OCI-LY1 (cell line): ENCODE results near the gene ACSL1.

ENCODE experiments used
- H2AFZ ChIP-seq: fragments of 200-600 bp; sonication (generic), shearing (Covaris generic); 2 replicates; pipeline ENCODE4 v1.6.0; 2014; ENCODE audit warnings: antibody characterized with exemption, mild to moderate bottlenecking, low read length
- H3F3A ChIP-seq: fragments of 200-600 bp; sonication (generic), shearing (Covaris generic); 2 replicates; pipeline ENCODE4 v1.6.0; 2014; ENCODE audit warnings: mild to moderate bottlenecking, antibody characterized with exemption, low read length, moderate library complexity; ENCODE audit not compliant: insufficient read depth
- H3K27ac ChIP-seq: fragments of 200-600 bp; sonication (generic); 2 replicates; pipeline ENCODE4 v1.5.1; 2014; ENCODE audit warnings: low read length, mixed run types, mild to moderate bottlenecking, low read depth; ENCODE audit not compliant: poor library complexity, severe bottlenecking
- H3K27me3 ChIP-seq: fragments of 200-600 bp; sonication (generic); 2 replicates; pipeline ENCODE4 v1.6.0; 2014; ENCODE audit warnings: antibody characterized with exemption, mild to moderate bottlenecking, low read length, moderate library complexity; ENCODE audit not compliant: insufficient read depth
- H3K36me3 ChIP-seq: fragments of 200-600 bp; sonication (generic); 2 replicates; pipeline ENCODE4 v1.6.1; 2014; ENCODE audit warnings: mild to moderate bottlenecking, antibody characterized with exemption, low read length, moderate library complexity, mixed read lengths; ENCODE audit not compliant: insufficient read depth
- H3K4me1 ChIP-seq: fragments of 200-600 bp; sonication (generic); 2 replicates; pipeline ENCODE4 v1.5.1; 2014; ENCODE audit warnings: mild to moderate bottlenecking, low read length, moderate library complexity; ENCODE audit not compliant: insufficient read depth, severe bottlenecking
- H3K4me2 ChIP-seq: fragments of 200-600 bp; sonication (generic), shearing (Covaris generic); 2 replicates; pipeline ENCODE4 v1.6.1; 2014; ENCODE audit warnings: low read length
- H3K4me3 ChIP-seq: fragments of 200-600 bp; sonication (generic); 2 replicates; pipeline ENCODE4 v1.5.1; 2014; ENCODE audit warnings: low read length, low read depth, mild to moderate bottlenecking, mixed read lengths; ENCODE audit not compliant: poor library complexity, severe bottlenecking
- H3K79me2 ChIP-seq: fragments of 200-600 bp; shearing (Covaris generic); 2 replicates; pipeline ENCODE4 v1.6.1; 2016; ENCODE audit warnings: mixed run types, low read length, mixed read lengths; ENCODE audit not compliant: insufficient read depth
- H3K9ac ChIP-seq: fragments of 200-600 bp; sonication (generic), shearing (Covaris generic); 2 replicates; pipeline ENCODE4 v1.6.1; 2014; ENCODE audit warnings: mild to moderate bottlenecking, low read length, mixed read lengths
- H3K9me2 ChIP-seq: fragments of 200-600 bp; sonication (generic), shearing (Covaris generic); 2 replicates; pipeline ENCODE4 v1.6.1; 2014; ENCODE audit warnings: low read depth, mild to moderate bottlenecking, low read length, mixed read lengths
- H3K9me3 ChIP-seq: fragments of 200-600 bp; shearing (Covaris generic); 2 replicates; pipeline ENCODE4 v1.6.1; 2014; ENCODE audit warnings: low read length, mixed read lengths
- H4K20me1 ChIP-seq: fragments of 200-600 bp; sonication (generic), shearing (Covaris generic); 2 replicates; pipeline ENCODE4 v1.6.0; 2016; ENCODE audit warnings: mild to moderate bottlenecking, low read length; ENCODE audit not compliant: insufficient read depth
- CTCF ChIP-seq: fragments of 200-600 bp; sonication (generic), shearing (Covaris generic); IDR thresholded peaks from 2 replicates; pipeline ENCODE4 v1.5.1; 2017; ENCODE audit warnings: mild to moderate bottlenecking, antibody characterized with exemption, low read length, moderate library complexity, mixed read lengths
- EZH2 ChIP-seq: fragments of 200-600 bp; sonication (generic), shearing (Covaris generic); IDR thresholded peaks from 2 replicates; pipeline ENCODE4 v1.8.0; 2017; ENCODE audit warnings: borderline replicate concordance, mixed run types, mild to moderate bottlenecking, antibody characterized with exemption, low read length, moderate library complexity, mixed read lengths

ACSL1 gene

GRCh38 chr4:184774152-184774551, 51.6 kb downstream of the ACSL1 start:
- no peaks in the 10 kb centered on the region for H3F3A ChIP-seq
- H2AFZ ChIP-seq, result no peak overlapping the region
- H3K9ac ChIP-seq, result no peak overlapping the region
- H3K9me2 ChIP-seq, result no peaks in the 10 kb centered on the region
- H3K27ac ChIP-seq, result no peak overlapping the region
- H3K9me3 ChIP-seq, result no peaks in the 10 kb centered on the region
- no peaks in the 10 kb centered on the region for H4K20me1 ChIP-seq
- H3K36me3 ChIP-seq, result no peaks in the 10 kb centered on the region
- no peaks in the 10 kb centered on the region for H3K4me1 ChIP-seq
- no peak overlapping the region for H3K4me2 ChIP-seq
- no peaks in the 10 kb centered on the region for H3K79me2 ChIP-seq
- no peaks in the 10 kb centered on the region for H3K27me3 ChIP-seq
- no peak for TF ChIP-seq CTCF
- TF ChIP-seq EZH2, result no peak
- no peak overlapping the region for H3K4me3 ChIP-seq

GRCh38 chr4:184771416-184771815, 54.4 kb downstream of the ACSL1 start:
- Histone ChIP-seq H3K79me2 (no peaks in the 10 kb centered on the region), H3F3A (no peaks in the 10 kb centered on the region), H3K27ac (no peak overlapping the region), H3K9ac (no peak overlapping the region), H3K4me2 (no peak overlapping the region), H3K9me3 (no peaks in the 10 kb centered on the region), H3K4me3 (no peak overlapping the region), H3K36me3 (no peaks in the 10 kb centered on the region), H3K27me3 (no peaks in the 10 kb centered on the region), H4K20me1 (no peaks in the 10 kb centered on the region), H3K4me1 (no peaks in the 10 kb centered on the region), H3K9me2 (no peaks in the 10 kb centered on the region), H2AFZ (no peak overlapping the region)
- no peak for TF ChIP-seq EZH2
- no peak for TF ChIP-seq CTCF

- no peak overlapping the region for H3K9ac ChIP-seq
- no peaks in the 10 kb centered on the region for H3F3A ChIP-seq
- no peaks in the 10 kb centered on the region for H3K9me3 ChIP-seq
- H3K4me2 ChIP-seq, result no peak overlapping the region
- H3K79me2 ChIP-seq, result no peaks in the 10 kb centered on the region
- H3K9me2 ChIP-seq, result no peaks in the 10 kb centered on the region
- H3K36me3 ChIP-seq, result no peaks in the 10 kb centered on the region
- no peak overlapping the region for H3K4me3 ChIP-seq
- TF ChIP-seq EZH2 (no peak), CTCF (no peak)
- no peaks in the 10 kb centered on the region for H3K27me3 ChIP-seq
- H4K20me1 ChIP-seq, result no peaks in the 10 kb centered on the region
- no peak overlapping the region for H3K27ac ChIP-seq
- no peak overlapping the region for H2AFZ ChIP-seq
- no peaks in the 10 kb centered on the region for H3K4me1 ChIP-seq
Observed at GRCh38 chr4:184769141-184769765, 56.5 kb downstream of the ACSL1 start.
